ENCODE measurements around the gene SHISA4. TPM values are rescaled to one million over a fixed set of nuclear protein-coding genes. Genes with fewer than 3 reads are reported as not detected.
A peak's percentile ranks its signal among the peaks of the same experiment; 100 is the strongest.
"Not testable (repeated sequence)": the region's sequence is repeated elsewhere in the genome, so short reads cannot be mapped to it uniquely, and the experiment has no call there.

Gene SHISA4, protein sequence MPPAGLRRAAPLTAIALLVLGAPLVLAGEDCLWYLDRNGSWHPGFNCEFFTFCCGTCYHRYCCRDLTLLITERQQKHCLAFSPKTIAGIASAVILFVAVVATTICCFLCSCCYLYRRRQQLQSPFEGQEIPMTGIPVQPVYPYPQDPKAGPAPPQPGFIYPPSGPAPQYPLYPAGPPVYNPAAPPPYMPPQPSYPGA
- polyA plus RNA-seq (2013, experiment 1 of 2; ENCODE audit: insufficient read length) = 48.0 TPM
- 53.7 TPM for polyA plus RNA-seq (2013, experiment 2 of 2; ENCODE audit: insufficient read length)

GRCh38 chr1:201888282-201889089 is at the start of gene SHISA4:
SHISA4 (plus strand) TSS chr1:201888898; CDS start chr1:201888995, 97 bp downstream.
- DNase-seq = peak; percentile 79

DNA sequence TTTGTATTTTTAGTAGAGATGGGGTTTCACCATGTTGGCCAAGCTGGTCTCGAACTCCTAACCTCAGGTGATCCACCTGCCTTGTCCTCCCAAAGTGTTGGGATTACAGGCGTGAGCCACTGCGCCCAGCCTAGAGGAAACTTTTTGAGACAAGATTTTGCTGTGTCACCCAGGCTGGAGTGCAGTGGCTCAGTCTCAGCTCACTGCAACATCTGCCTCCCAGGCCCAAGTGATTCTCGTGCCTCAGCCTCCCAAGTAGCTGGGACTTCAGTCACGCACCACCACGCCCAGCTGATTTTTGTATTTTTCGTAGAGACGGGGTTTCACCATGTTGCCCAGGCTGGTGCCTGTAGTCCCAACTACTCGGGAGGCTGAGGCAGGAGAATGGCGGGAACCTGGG is 49.6 kb upstream of the SHISA4 start:
- not testable (repeated sequence) for DNase-seq

- DNase-seq = no peak
These were observed 48.6 kb upstream of the SHISA4 start for GRCh38 chr1:201840055-201840454.

DNA sequence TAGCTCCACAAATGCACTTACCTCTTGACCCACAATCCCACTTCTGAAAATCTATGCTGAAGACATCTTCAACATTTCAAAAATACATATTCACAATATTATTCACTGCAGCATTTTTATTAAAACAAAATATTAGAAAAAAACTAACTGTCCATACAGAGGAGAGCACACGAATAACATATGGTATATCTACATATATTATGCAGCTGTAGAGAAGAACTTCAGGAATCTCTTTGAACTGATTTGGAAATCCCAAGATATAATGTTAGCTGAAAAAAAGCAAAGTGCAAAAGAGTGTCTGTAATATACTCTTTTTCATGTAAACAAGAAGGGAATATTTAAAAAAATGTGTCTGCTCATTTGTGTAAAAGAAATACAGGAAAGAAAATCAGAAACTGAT is 48.2 kb upstream of the SHISA4 start:
- DNase-seq = no peak

DNA sequence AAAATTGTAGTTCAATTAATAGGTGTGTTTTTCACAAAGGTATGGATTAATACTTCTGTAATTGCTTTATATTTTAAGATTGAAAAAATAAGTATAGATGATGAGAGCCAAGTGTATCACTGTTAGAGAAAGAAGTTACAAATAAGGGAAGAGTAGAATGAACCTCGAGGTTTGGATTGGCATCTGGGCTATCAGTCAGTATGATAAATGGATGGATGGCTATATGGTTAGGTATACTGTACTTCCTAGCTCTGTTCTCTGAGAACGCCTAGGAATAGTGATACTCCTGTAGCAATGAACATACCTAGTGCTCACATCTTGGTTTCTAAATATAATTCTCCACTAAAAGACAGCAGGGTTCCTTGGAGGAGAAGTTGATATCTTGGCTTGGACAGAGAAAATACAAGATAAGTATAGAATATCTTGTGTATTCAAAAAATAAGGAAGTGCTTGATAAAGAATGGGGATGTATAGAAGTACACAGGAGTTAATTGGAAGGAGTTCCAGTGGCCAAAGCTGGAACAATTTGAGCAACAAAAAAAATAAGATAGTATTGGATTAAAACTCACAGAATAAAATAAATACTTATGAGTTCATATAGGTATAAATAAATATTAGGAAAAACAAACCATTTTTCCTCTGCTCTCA is 47.3 kb upstream of the SHISA4 start:
- no peak for DNase-seq

DNA sequence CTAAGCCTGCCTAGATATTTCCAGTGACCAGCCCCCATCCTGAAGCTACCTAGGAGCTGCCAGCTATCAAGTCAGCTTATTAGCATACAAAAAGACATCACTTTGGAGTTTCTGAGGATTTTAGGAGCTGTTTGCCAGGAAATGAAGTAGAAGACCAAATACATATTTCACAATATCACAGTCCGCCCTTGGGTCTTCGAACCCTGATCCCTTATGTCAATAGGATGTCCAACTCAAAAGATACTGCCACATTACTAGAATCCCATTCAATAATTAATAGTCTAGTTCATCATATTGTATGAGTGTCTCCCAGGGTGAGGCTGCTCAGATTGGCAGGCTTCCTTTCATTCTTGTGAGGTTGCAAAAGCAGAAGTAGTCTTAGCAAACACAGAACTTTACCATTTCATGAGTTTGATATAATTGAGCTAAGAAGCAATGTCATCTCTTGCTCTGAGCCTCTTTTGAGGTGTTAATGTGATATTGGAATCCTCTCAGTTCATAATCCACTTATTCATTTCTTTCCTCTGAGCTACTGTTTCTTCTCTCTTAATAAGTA is 46.1 kb upstream of the SHISA4 start:
- no peak for DNase-seq

DNA sequence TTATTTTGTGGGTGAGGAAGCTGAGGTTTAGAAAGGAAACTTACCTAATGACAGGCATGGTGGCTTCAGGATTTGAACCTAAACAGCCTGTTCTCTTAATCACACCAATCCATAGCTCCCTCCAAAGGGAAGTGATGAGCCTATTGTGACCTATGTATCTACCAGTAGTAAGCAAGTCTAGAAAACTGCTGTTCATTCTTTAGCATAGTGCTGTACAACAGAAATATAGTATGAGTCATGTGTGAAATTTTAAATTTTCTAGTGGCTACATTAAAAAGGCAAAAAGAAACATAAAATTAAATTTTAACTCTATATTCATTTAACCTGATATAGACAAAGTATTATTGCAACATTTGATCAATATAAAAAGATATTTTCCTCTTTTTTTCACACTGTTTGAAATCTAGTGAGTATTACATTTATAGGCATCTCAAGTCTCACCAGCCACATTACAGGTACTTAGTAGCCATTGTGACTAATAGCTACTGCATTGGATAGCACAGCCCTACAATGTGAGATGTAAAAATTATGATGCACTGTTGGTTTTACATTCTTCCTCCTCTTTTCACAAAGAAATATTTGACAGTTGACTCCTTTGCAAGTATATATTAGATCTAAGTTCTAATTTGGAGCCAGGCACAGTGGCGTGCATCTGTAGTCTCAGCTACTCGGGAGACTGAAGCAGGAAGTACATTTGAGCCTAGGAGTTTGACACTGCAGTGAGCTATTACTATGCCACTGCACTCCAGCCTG is 43.2 kb upstream of the SHISA4 start:
- DNase-seq = peak; percentile 78

- no peak for DNase-seq
These were observed 41.5 kb upstream of the SHISA4 start for GRCh38 chr1:201847150-201847549.

GRCh38 chr1:201848230-201848629 is 40.5 kb upstream of the SHISA4 start:
- no peak for DNase-seq

- DNase-seq = no peak
These were observed 39.2 kb upstream of the SHISA4 start for GRCh38 chr1:201849372-201850052.

DNA sequence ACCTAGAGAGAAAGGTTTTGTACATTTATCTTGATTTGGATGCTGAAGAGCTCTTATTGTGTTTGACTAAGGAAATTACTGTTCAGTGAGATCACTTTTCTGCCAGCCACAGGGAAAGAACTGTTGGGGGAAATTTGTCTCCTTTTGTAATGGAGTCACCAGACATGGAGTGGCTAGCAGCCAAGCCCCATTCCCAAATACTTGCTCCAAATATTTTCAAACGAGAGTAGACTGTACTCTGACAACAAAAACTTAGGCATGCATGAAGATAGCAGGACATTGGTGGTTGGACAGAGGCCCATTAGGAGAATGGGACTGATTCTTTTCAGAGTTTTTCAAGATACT is 38.7 kb upstream of the SHISA4 start:
- DNase-seq = peak; percentile 96

GRCh38 chr1:201851949-201852348 is 36.7 kb upstream of the SHISA4 start:
- DNase-seq = no peak

- not testable (repeated sequence) for DNase-seq
These were observed 32.0 kb upstream of the SHISA4 start for GRCh38 chr1:201856722-201857121.

GRCh38 chr1:201859424-201859823 is 29.3 kb upstream of the SHISA4 start:
- DNase-seq = no peak

DNA sequence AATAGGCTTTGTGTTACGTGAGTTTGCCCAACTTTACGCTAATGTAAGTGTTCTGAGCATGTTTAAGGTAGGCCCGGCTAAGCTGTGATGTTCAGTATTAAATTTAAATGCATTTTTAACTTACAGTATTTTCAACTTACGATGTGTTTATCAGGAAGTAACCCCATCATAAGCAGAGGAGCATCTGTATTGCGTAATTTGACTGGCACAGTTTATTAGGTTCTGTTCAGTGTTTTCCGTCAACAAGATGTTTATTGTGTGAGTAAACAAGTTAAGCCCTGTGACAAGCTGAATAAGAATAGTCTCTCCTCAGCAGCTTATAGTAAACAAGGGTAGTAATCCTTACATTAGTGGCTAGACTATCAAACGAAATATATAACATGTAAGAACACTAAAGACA is 27.2 kb upstream of the SHISA4 start:
- DNase-seq = no peak

- no peak for DNase-seq
These were observed 18.3 kb upstream of the SHISA4 start for GRCh38 chr1:201870397-201870796.

DNA sequence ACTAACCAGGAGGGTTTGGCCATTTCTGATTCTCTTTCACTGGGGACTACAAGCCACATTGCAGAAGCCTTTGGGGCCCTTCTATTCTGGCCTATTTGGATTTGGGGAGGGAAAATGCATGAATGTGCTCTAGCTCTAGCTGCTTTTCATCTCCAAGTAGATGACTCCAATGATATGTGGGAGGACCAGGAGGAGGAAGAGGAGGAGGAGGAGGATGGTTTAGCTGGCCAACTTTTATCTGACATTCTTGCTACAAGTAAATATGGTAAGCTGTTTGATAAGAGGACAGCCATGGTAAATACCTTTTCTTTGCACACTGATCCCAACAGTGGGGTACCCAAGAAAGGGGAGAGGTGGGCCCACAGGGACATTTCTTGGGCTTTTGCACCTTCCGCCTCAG is 14.0 kb upstream of the SHISA4 start:
- no peak for DNase-seq

GRCh38 chr1:201876148-201876818 is 12.4 kb upstream of the SHISA4 start:
- peak; percentile 44 for DNase-seq

DNA sequence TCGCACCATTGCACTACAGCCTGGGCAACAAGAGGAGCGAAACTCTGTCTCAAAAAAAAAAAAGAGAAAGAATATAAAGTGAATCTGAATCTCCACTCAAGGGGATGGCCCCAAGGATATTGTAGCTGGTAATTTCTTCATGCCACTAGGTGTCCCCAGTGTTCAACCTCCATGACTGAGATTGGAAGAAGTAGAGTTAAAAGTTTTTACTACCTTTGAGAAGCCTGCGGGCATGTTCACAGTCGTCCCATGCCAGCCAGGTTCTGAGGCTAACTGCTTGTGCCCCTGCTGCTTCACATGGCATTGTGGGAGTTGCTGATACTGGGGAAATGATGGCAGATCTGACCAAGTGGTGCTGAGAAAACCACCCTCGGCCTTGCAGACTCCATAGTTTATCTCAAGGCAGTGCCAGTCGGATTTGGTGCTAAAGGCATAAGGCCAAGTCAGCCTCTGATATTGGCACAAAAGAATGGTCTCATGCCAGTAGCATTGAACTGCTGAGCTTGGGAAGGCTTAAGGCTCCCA is 10.8 kb upstream of the SHISA4 start:
- DNase-seq = peak; percentile 64

- DNase-seq = no peak
These were observed 7.6 kb upstream of the SHISA4 start for GRCh38 chr1:201880928-201881571.

DNA sequence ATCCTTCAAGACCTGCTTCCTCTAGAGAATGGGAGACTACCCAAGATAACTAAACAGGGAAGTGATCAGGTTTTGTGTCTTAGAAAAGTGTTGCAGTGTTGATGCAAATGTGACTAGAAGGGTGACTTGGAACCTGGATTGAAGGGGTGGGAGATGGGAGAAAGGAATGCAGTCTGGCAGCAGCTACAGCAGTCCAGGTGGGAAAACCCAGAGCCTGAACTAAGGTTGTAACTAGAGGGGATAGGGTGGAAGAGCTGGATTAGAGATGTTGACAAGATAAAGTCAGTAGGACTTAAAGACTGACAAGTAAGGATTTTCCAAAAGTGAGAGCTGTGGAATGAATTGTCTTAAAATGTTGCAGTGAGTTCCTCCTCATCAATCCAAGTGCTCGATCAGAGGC is 7.1 kb upstream of the SHISA4 start:
- DNase-seq = no peak

Measured in fibroblast of skin of back (primary cell).